LoVo (cell line): Measurements from ENCODE around the gene DOCK4.

Experiments used
- DNase-seq: peaks from one replicate; pipeline ENCODE4 v3.0.0-alpha.2; 2016; ENCODE audit warnings: low spot score

DOCK4 gene

GRCh38 chr7:112108981-112109380, 97.2 kb downstream of the DOCK4 start:
- no peak for DNase-seq

- DNase-seq: no peak
These were observed 100.3 kb downstream of the DOCK4 start for GRCh38 chr7:112105584-112106530.

- DNase-seq: no peak
These were observed 102.1 kb downstream of the DOCK4 start for GRCh38 chr7:112104120-112104519.

GRCh38 chr7:112103246-112103645, 103.0 kb downstream of the DOCK4 start:
- no peak for DNase-seq

GRCh38 chr7:112101201-112101846, 104.9 kb downstream of the DOCK4 start:
- no peak for DNase-seq

GRCh38 chr7:112097524-112097923, 108.7 kb downstream of the DOCK4 start:
- DNase-seq: no peak

GRCh38 chr7:112093409-112093808, 112.8 kb downstream of the DOCK4 start:
- DNase-seq: no peak

GRCh38 chr7:112092709-112093395, 113.3 kb downstream of the DOCK4 start:
- DNase-seq: no peak

GRCh38 chr7:112092306-112092705, 113.9 kb downstream of the DOCK4 start:
- no peak for DNase-seq

- no peak for DNase-seq
These were observed 114.4 kb downstream of the DOCK4 start for GRCh38 chr7:112091768-112092167.

GRCh38 chr7:112089551-112089950, 116.6 kb downstream of the DOCK4 start:
- DNase-seq: no peak

GRCh38 chr7:112088484-112089016, 117.6 kb downstream of the DOCK4 start:
- no peak for DNase-seq

GRCh38 chr7:112086496-112087254, 119.5 kb downstream of the DOCK4 start:
- DNase-seq: no peak

- DNase-seq: no peak
These were observed 121.7 kb downstream of the DOCK4 start for GRCh38 chr7:112084520-112084971.

GRCh38 chr7:112083776-112084355, 122.3 kb downstream of the DOCK4 start:
- no peak for DNase-seq

GRCh38 chr7:112082306-112082705, 123.9 kb downstream of the DOCK4 start:
- no peak for DNase-seq

- DNase-seq: no peak
These were observed 124.4 kb downstream of the DOCK4 start for GRCh38 chr7:112081778-112082177.

- peak; percentile 22 for DNase-seq
These were observed 125.2 kb downstream of the DOCK4 start for GRCh38 chr7:112080978-112081377.

- DNase-seq: peak; percentile 28
These were observed 125.8 kb downstream of the DOCK4 start for GRCh38 chr7:112080441-112080840.

- DNase-seq: no peak
These were observed 126.5 kb downstream of the DOCK4 start for GRCh38 chr7:112079673-112080072.

- DNase-seq: no peak
These were observed 127.1 kb downstream of the DOCK4 start for GRCh38 chr7:112079122-112079521.
